ENCODE measurements around the gene CAPN11.
"Not testable (repeated sequence)": the region's sequence is repeated elsewhere in the genome, so short reads cannot be mapped to it uniquely, and the experiment has no call there.

The CAPN11 gene

DNA sequence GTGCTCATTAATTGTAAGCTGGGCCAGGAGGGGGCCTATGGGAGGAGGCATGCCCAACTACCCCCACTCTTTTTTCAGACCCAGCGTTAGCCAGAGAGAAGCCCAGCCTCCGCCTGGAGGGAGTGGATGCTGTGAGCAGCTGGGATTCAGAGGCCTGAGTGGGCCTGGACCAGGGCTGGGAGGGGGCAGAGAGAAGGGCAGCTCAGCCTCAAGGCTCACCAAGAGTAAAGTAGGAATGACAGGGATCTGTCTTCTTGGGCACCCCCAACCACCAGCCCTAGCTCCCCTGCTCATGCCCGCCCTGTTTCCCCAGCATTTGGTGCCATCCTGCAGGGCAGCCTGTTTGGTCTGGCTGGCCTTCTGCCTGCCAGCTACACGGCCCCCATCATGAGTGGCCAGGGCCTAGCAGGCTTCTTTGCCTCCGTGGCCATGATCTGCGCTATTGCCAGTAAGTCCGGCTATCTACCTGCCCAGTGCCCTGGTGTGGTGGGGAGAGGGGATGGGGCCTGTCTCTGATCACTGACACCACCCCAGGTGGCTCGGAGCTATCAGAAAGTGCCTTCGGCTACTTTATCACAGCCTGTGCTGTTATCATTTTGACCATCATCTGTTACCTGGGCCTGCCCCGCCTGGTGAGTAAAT is 71.5 kb downstream of the CAPN11 start:
- no peak for DNase-seq

DNA sequence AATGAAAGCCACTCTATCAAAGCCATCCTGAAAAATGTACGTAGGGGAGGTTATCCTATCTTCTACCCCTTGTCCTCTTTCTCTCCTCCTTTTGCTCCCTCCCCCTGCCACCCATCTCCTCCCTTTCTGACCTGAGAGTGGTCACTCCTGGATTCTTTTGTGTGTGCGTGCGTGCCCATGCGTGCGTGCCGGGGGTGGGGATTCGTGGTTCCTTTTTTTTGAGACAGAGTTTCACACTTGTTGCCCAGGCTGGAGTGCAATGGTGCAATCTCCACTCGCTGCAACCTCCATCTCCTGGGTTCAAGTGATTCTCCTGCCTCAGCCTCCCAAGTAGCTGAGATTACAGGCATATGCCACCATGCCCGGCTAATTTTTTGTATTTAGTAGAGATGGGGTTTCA is 72.8 kb downstream of the CAPN11 start:
- not testable (repeated sequence) for DNase-seq

DNA sequence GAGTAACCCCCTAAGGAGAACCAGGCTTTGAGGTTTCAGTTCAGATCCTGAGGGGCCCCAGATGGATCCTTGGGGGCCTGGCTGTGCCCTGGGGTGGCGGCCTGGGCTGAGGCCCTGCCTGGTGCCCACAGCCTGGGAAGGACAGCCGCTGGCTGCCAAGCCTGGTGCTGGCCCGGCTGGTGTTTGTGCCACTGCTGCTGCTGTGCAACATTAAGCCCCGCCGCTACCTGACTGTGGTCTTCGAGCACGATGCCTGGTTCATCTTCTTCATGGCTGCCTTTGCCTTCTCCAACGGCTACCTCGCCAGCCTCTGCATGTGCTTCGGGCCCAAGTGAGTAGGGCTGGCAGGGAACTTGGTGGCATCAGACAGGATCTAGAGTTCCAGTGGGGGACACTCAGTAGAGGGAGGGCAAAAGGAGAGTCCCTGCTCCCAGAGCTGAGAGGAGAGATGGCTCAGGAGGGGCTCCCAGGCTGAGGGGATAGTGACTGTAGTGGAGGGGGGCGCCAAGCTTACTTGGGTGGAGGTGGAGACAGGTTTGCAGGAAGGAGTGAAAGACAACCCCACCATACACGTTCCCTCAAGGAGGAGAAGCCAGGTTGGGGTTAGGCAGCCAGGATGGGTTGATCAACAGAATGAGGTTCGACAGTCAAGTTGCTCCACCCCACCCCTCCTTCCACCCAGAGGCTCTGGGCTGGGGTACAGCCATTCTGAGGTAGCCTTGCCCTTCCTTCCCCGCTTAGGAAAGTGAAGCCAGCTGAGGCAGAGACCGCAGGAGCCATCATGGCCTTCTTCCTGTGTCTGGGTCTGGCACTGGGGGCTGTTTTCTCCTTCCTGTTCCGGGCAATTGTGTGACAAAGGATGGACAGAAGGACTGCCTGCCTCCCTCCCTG is 74.3 kb downstream of the CAPN11 start:
- no peak for DNase-seq

DNA sequence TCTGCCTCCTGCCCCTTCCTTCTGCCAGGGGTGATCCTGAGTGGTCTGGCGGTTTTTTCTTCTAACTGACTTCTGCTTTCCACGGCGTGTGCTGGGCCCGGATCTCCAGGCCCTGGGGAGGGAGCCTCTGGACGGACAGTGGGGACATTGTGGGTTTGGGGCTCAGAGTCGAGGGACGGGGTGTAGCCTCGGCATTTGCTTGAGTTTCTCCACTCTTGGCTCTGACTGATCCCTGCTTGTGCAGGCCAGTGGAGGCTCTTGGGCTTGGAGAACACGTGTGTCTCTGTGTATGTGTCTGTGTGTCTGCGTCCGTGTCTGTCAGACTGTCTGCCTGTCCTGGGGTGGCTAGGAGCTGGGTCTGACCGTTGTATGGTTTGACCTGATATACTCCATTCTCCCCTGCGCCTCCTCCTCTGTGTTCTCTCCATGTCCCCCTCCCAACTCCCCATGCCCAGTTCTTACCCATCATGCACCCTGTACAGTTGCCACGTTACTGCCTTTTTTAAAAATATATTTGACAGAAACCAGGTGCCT is 75.0 kb downstream of the CAPN11 start:
- DNase-seq = no peak
